Liver (tissue), 9 donors: ENCODE measurements around the gene SH2D5. TPM values are rescaled to one million over a fixed set of nuclear protein-coding genes. Genes with fewer than 3 reads are reported as not detected.

ENCODE experiments used
- DNase-seq: peaks from one replicate; pipeline ENCODE4 v3.0.0-alpha.2; 2017; ENCODE audit warnings: low spot score
- H3K27ac ChIP-seq, 2 donors: one replicate each; pipeline ENCODE4 v1.7.0; 2013; ENCODE audit warnings: inconsistent platforms in 2 of 2, low read length in 2 of 2, control low read depth in 1 of 2, low read depth in 1 of 2, mild to moderate bottlenecking in 1 of 2
- H3K27me3 ChIP-seq, 4 donors: one replicate each; pipeline versions ENCODE4 v1.6.1 to v1.7.0; 2013; ENCODE audit warnings: low read length in 3 of 4, inconsistent platforms in 1 of 4, mild to moderate bottlenecking in 1 of 4, moderate library complexity in 1 of 4; ENCODE audit not compliant: control insufficient read depth in 4 of 4, insufficient read depth in 4 of 4
- H3K36me3 ChIP-seq, 4 donors: one replicate each; pipeline versions ENCODE4 v1.6.1 to v1.7.0; 2013; ENCODE audit warnings: low read length in 3 of 4, mild to moderate bottlenecking in 3 of 4, low read depth in 1 of 4, moderate library complexity in 1 of 4; ENCODE audit not compliant: control insufficient read depth in 4 of 4, insufficient read depth in 3 of 4
- H3K4me1 ChIP-seq, 4 donors: one replicate each; pipeline versions ENCODE4 v1.6.1 to v1.7.0; 2013; ENCODE audit warnings: low read length in 3 of 4, mild to moderate bottlenecking in 3 of 4, moderate library complexity in 1 of 4; ENCODE audit not compliant: control insufficient read depth in 4 of 4, insufficient read depth in 4 of 4
- H3K4me3 ChIP-seq, 3 donors: one replicate each; pipeline versions ENCODE4 v1.6.1 to v1.7.0; 2013; ENCODE audit warnings: low read length in 3 of 3, control low read depth in 1 of 3, low read depth in 1 of 3, mild to moderate bottlenecking in 1 of 3
- H3K9ac ChIP-seq, 2 donors: one replicate each; pipeline ENCODE4 v1.7.0; 2013; ENCODE audit warnings: low read length in 2 of 2, mild to moderate bottlenecking in 2 of 2, moderate library complexity in 2 of 2, control low read depth in 1 of 2, low read depth in 1 of 2
- H3K9me3 ChIP-seq, 4 donors: one replicate each; pipeline versions ENCODE4 v1.6.1 to v1.7.0; 2013; ENCODE audit warnings: low read length in 3 of 4; ENCODE audit not compliant: control insufficient read depth in 4 of 4
- CTCF ChIP-seq: fragments of 150-350 bp; IDR thresholded peaks from 2 replicates; pipeline ENCODE4 v1.5.1; 2017; ENCODE audit warnings: improper control_type of control experiment, low read depth, low read length; ENCODE audit not compliant: missing input control
- EGR1 ChIP-seq, 2 donors: IDR thresholded peaks; 2 replicates each; pipeline ENCODE4 v1.6.1; 2016 to 2018; ENCODE audit warnings: antibody characterized with exemption in 2 of 2, low read depth in 2 of 2
- GABPA ChIP-seq, 2 donors: IDR thresholded peaks in 1 of 2; conservative IDR thresholded peaks in 1 of 2; 2 replicates each; pipeline ENCODE4 v1.6.1; 2016; ENCODE audit warnings: antibody characterized with exemption in 2 of 2, mild to moderate bottlenecking in 1 of 2, moderate library complexity in 1 of 2
- HNF4A ChIP-seq, 2 donors: conservative IDR thresholded peaks; 2 replicates each; pipeline ENCODE4 v1.6.1; 2016; ENCODE audit warnings: antibody characterized with exemption in 2 of 2, mild to moderate bottlenecking in 2 of 2
- HNF4G ChIP-seq: IDR thresholded peaks from 2 replicates; pipeline ENCODE4 v1.6.1; 2016; ENCODE audit warnings: antibody characterized with exemption
- MAX ChIP-seq: IDR thresholded peaks from 2 replicates; pipeline ENCODE4 v1.6.1; 2016; ENCODE audit warnings: antibody characterized with exemption
- NR2F2 ChIP-seq: IDR thresholded peaks from 2 replicates; pipeline ENCODE4 v1.6.1; 2016; ENCODE audit warnings: antibody characterized with exemption
- REST ChIP-seq: IDR thresholded peaks from 2 replicates; pipeline ENCODE4 v1.6.1; 2016; ENCODE audit warnings: antibody characterized with exemption, mild to moderate bottlenecking
- RXRA ChIP-seq, 2 donors: IDR thresholded peaks; 2 replicates each; pipeline ENCODE4 v1.6.1; 2017 to 2018; ENCODE audit warnings: antibody characterized with exemption in 2 of 2, mild to moderate bottlenecking in 1 of 2
- SP1 ChIP-seq: IDR thresholded peaks from 2 replicates; pipeline ENCODE4 v1.6.1; 2018; ENCODE audit warnings: antibody characterized with exemption, mild to moderate bottlenecking
- TAF1 ChIP-seq: conservative IDR thresholded peaks from 2 replicates; pipeline ENCODE4 v1.6.1; 2016; ENCODE audit warnings: antibody characterized with exemption, mild to moderate bottlenecking
- YY1 ChIP-seq: IDR thresholded peaks from 2 replicates; pipeline ENCODE4 v1.6.1; 2016; ENCODE audit warnings: antibody characterized with exemption, mild to moderate bottlenecking
- WGBS: extraction: QIAGEN DNeasy Blood & Tissue Kit; methylation state at CpG from one replicate; pipeline ENCODE4 v1.1.7; 2013; 5-methylcytosine and 5-hydroxymethylcytosine counted together
- polyA plus RNA-seq, 2 donors: library from polyadenylated mRNA; stranded (reverse) in 1 of 2; unstranded in 1 of 2; fragments of 200-250 nt in 1 of 2; fragments of >200 nt in 1 of 2; fragmentation: Nextera tagmentation in 1 of 2; extraction: Ambion mirVana in 1 of 2; gene quantifications; one replicate each; pipeline versions ENCODE4 v1.2.1 to v1.2.3, GENCODE V29; 2013 to 2015
- total RNA-seq, 2 donors: library from RNA; depleted of rRNA; stranded (reverse); fragments of >200 nt; gene quantifications; one replicate each; pipeline ENCODE4 v1.2.3, GENCODE V29; 2014
- TF ChIP-seq, protein P1 (sequence below): IDR thresholded peaks from 2 replicates; pipeline ENCODE4 v1.6.1; 2016; ENCODE audit warnings: antibody characterized with exemption
- donor health status: healthy.
- donor health status: healthy.
- donor health status: healthy.
- donor health status: healthy.
- donor health status: healthy.

Gene SH2D5
- total and polyA plus RNA-seq, 4 donors: 0.05 TPM; not detected in 3

DNA sequence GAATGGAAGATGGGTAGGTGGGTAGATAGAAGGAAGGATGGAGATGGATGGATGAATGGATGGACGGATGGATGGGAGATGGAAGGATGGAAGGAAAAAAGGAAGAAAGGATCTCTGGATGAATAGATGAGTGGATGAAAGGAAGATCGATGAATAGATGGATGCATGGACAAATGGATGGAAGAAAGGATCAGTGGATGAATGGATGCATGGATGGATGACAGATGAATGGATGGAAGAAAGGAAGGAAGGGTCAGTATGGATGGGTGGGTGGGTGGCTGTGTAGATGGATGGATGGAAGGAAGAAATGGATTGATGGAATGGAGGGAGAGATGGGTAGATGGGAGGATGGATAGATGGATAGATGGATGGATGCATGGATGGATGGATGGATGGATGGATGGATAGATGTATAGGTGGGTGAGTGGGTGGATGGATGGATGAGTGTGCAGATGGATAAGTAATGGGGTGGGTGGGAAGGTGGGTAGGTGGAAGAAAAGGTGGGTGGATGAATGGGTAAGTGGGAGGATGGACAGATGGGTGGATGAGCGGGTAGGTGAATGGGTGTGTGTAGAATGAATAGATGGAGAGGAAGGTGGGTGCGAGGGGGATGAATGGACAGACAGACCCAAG lies 29.3 kb downstream of the SH2D5 start:
- no peak overlapping the region for H3K4me3 ChIP-seq
- WGBS: 85% methylated on average over 4 of the region's 4 CpGs

DNA sequence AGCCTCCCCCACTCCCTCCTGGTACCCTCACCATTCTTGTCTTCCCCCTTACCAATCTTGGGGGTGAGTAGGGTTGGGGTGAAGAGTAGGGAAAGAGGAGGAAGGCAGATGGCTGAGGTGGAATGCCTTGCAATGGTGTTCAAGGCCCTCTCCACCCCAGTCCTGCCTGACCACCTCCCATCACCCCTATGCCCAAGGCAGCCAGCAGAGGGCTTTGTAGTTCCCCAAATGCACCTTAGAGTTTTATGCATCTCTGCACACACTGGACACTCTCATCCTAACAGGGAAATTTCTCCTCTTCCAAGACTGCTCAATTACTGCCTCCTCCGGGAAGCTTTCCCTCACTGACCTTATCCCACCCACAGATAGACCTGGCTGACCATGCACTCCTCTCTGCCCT lies 30.1 kb downstream of the SH2D5 start:
- H3K9ac ChIP-seq: no peak overlapping the region
- WGBS: 92% methylated on average over 1 of the region's 1 CpG
- H3K27me3 ChIP-seq: no peaks in the 10 kb centered on the region
- no peak overlapping the region for H3K4me3 ChIP-seq
- no peak overlapping the region for H3K27ac ChIP-seq
- no peaks in the 10 kb centered on the region for H3K9me3 ChIP-seq
- H3K4me1 ChIP-seq: no peaks in the 10 kb centered on the region
- no peaks in the 10 kb centered on the region for H3K36me3 ChIP-seq
- TF ChIP-seq HNF4A (conservative IDR thresholded peaks at IDR 0.05) (no peak), YY1 (no peak), REST (no peak), RXRA (IDR thresholded peaks at IDR 0.05) (no peak), MAX (no peak), GABPA (IDR thresholded peaks at IDR 0.05 in 1 of 2, conservative IDR thresholded peaks at IDR 0.05 in 1 of 2) (no peak), HNF4G (no peak), EGR1 (IDR thresholded peaks at IDR 0.05; ENCODE audit: low read depth in 2 of 2) (no peak), NR2F2 (no peak)
- TF ChIP-seq, protein P1, sequence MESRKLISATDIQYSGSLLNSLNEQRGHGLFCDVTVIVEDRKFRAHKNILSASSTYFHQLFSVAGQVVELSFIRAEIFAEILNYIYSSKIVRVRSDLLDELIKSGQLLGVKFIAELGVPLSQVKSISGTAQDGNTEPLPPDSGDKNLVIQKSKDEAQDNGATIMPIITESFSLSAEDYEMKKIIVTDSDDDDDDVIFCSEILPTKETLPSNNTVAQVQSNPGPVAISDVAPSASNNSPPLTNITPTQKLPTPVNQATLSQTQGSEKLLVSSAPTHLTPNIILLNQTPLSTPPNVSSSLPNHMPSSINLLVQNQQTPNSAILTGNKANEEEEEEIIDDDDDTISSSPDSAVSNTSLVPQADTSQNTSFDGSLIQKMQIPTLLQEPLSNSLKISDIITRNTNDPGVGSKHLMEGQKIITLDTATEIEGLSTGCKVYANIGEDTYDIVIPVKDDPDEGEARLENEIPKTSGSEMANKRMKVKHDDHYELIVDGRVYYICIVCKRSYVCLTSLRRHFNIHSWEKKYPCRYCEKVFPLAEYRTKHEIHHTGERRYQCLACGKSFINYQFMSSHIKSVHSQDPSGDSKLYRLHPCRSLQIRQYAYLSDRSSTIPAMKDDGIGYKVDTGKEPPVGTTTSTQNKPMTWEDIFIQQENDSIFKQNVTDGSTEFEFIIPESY: no peak
- no peak for DNase-seq

More for the DNA sequence above, 29.3 kb downstream of the SH2D5 start:
- Histone ChIP-seq H3K9me3 (no peaks in the 10 kb centered on the region), H3K27ac (no peak overlapping the region), H3K36me3 (no peaks in the 10 kb centered on the region), H3K9ac (no peak overlapping the region), H3K4me1 (no peaks in the 10 kb centered on the region), H3K27me3 (no peaks in the 10 kb centered on the region)
- no peak for DNase-seq
- TF ChIP-seq CTCF (no peak), EGR1 (IDR thresholded peaks at IDR 0.05; ENCODE audit: low read depth in 2 of 2) (no peak), TAF1 (no peak), SP1 (no peak)
